ENCODE measurements around the gene LRP3.
A peak's percentile ranks its signal among the peaks of the same experiment; 100 is the strongest.
"Not testable (repeated sequence)": the region's sequence is repeated elsewhere in the genome, so short reads cannot be mapped to it uniquely, and the experiment has no call there.

LRP3 gene, protein sequence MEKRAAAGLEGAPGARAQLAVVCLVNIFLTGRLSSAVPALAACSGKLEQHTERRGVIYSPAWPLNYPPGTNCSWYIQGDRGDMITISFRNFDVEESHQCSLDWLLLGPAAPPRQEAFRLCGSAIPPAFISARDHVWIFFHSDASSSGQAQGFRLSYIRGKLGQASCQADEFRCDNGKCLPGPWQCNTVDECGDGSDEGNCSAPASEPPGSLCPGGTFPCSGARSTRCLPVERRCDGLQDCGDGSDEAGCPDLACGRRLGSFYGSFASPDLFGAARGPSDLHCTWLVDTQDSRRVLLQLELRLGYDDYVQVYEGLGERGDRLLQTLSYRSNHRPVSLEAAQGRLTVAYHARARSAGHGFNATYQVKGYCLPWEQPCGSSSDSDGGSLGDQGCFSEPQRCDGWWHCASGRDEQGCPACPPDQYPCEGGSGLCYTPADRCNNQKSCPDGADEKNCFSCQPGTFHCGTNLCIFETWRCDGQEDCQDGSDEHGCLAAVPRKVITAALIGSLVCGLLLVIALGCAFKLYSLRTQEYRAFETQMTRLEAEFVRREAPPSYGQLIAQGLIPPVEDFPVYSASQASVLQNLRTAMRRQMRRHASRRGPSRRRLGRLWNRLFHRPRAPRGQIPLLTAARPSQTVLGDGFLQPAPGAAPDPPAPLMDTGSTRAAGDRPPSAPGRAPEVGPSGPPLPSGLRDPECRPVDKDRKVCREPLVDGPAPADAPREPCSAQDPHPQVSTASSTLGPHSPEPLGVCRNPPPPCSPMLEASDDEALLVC

GRCh38 chr19:33193865-33194362 is at the start of gene LRP3:
TSS of gene LRP3 (plus strand) at chr19:33194330. CDS start at chr19:33194786, 456 bp downstream.
- DNase-seq: no peak

- no peak for DNase-seq
Measured at GRCh38 chr19:33146209-33146608, 47.9 kb upstream of the LRP3 start.

- DNase-seq: no peak
Measured at GRCh38 chr19:33147538-33147937, 46.6 kb upstream of the LRP3 start.

- no peak for DNase-seq
Measured at GRCh38 chr19:33150852-33151518, 43.1 kb upstream of the LRP3 start.

DNA sequence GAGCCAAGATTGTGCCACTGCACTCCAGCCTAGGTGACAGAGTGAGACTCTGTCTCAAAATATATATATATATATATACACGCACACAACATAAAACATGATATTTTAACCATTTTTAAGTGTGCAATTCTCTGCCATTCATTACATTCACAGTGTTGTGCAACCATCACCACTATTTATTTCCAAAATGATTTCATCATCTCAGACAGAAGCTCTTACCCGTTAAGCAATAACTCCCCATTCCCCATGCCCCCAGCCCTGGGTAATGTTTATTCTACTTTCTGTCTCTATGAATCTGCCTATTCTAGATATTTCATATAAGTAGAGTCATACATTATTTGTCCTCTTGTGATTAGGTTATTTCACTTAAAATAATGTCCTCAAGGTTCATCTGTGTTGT is 42.0 kb upstream of the LRP3 start:
- DNase-seq: no peak

- not testable (repeated sequence) for DNase-seq
Measured at GRCh38 chr19:33152625-33153024, 41.5 kb upstream of the LRP3 start.

- DNase-seq: not testable (repeated sequence)
Measured at GRCh38 chr19:33154313-33154712, 39.8 kb upstream of the LRP3 start.

DNA sequence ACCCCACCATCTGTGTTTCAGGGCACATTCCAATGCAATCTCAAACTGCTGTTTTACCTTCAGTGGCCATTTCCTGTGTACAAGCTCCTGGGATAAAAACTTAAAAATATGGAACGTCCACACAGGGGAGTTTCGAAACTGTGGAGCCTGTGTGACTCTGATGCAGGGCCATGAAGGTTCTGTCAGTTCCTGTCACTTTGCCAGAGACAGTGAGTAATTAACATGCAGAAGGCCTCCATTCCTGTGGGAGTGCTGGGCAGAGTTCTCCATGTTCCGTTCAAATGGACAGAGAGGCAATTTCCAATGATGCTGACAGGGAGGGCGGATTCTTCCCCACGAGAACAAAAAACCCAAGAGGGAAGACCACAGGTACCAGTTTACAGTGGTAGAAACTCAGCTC is 37.8 kb upstream of the LRP3 start:
- DNase-seq: no peak

DNA sequence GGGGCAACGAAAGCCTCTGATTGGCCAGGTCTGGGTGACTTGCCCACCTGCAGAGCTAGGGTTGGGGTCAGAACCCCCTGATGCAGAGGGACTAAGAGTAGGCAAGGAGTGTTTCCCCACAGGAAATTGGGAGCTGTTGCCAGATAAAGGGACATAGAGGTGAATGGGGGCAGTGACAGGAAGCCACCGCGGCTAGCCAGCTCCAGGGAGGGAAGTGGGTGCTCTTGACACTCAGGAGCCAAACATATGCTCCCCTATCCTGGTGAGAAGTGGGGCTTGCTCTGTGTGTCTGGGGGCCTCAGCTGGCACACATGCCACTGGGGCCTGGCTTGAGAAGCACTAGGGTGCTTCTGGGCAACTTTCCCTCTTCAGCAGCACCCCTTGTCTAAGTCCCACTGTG is 36.2 kb upstream of the LRP3 start:
- no peak for DNase-seq

- no peak for DNase-seq
Measured at GRCh38 chr19:33158365-33158764, 35.8 kb upstream of the LRP3 start.

GRCh38 chr19:33159149-33159548 is 35.0 kb upstream of the LRP3 start:
- DNase-seq: no peak

- no peak for DNase-seq
Measured at GRCh38 chr19:33159893-33160292, 34.2 kb upstream of the LRP3 start.

- no peak for DNase-seq
Measured at GRCh38 chr19:33161201-33161600, 32.9 kb upstream of the LRP3 start.

- no peak for DNase-seq
Measured at GRCh38 chr19:33163481-33163880, 30.6 kb upstream of the LRP3 start.

- not testable (repeated sequence) for DNase-seq
Measured at GRCh38 chr19:33166037-33166436, 28.1 kb upstream of the LRP3 start.

GRCh38 chr19:33167438-33167837 is 26.7 kb upstream of the LRP3 start:
- no peak for DNase-seq

DNA sequence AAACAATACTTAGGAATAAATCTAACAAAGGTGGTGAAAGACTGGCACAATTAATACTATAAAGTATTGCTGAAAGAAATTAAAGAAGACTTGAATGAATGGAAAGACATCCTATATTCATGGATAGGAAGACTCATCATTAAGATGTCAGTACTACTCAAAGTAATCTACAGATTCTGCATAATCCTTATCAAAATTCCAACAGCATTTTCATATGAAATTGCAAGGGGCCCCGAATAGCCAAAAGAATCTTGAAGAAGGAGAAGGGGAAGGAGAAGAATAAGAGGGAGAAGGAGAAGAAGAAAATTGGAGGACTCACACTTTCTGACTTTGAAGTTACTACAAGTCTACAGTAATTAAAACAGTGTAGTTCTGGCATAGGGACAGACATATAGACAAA is 25.6 kb upstream of the LRP3 start:
- no peak for DNase-seq

- no peak for DNase-seq
Measured at GRCh38 chr19:33171222-33171795, 22.8 kb upstream of the LRP3 start.

DNA sequence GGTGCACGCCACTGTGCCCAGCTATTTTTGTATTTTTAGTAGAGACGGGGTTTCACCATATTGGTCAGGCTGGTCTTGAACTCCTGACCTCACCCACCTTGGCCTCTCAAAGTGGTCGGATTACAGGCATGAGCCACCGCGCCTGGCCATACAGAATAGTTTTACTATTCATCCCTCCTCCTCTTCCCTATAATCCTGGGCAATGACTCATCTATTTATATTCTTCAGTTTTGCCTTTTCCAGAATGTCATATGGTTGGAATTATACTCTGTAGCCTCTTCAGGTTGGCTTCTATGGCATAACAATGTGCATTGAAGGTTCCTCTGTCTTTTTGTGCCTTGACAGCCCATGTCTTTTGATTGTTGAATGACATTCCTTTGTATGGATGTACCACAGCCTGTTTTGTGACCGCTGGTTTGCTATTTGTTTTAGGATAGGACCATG is 22.2 kb upstream of the LRP3 start:
- no peak for DNase-seq

DNA sequence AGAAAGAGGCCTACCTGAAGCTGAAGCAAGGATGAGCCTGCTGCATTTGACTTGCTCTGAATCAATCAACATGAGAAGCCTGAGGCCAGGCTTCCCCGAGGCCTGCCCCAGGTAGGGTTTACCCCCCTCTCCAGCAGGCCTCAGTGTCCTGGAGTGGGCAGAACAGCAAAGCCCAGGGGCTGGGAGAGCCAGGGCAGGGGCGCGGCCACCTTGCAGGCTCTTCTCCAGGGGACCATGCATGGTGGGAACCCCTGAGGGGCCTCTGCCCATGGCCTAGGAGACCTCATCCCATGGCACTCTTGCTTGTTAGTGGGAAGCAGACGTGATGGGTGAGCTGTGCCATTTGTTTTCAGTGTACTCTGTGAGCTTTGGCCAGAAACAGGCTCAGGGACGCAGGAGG is 19.9 kb upstream of the LRP3 start:
- no peak for DNase-seq

- DNase-seq: no peak
Measured at GRCh38 chr19:33175156-33175782, 18.9 kb upstream of the LRP3 start.

- DNase-seq: peak; percentile 35
Measured at GRCh38 chr19:33175886-33176669, 18.1 kb upstream of the LRP3 start.

All from CD4-positive, alpha-beta T cell treated with Interleukin-21 for 1 hour (primary cell).